ENCODE data around the gene SHC2. TPM values are rescaled to one million over a fixed set of nuclear protein-coding genes. Genes with fewer than 3 reads are reported as not detected.
"Not testable (repeated sequence)": the region's sequence is repeated elsewhere in the genome, so short reads cannot be mapped to it uniquely, and the experiment has no call there.

SHC2 gene
- total RNA-seq, 2 experiments from 2014 or later, result 0.40 to 0.53 TPM

- Mint-ChIP-seq H3K27ac (no peak overlapping the region), H3K9me3 (peaks cover 8% of the 10 kb centered on the region), H3K4me1 (no peaks in the 10 kb centered on the region), H3K27me3 (no peaks in the 10 kb centered on the region), H3K36me3 (no peaks in the 10 kb centered on the region), H3K4me3 (no peak overlapping the region)
- POLR2A ChIA-PET, result no interaction called here
- DNase-seq, result no peak
- ATAC-seq (ENCODE audit: low read depth), result no peak
Measured at GRCh38 chr19:426725-427445, 33.9 kb downstream of the SHC2 start.

- POLR2A ChIA-PET, result no interaction called here
- no peak for DNase-seq
- no peak overlapping the region for H3K27ac Mint-ChIP-seq
- H3K4me3 Mint-ChIP-seq, result no peak overlapping the region
- H3K36me3 Mint-ChIP-seq, result no peaks in the 10 kb centered on the region
- no peaks in the 10 kb centered on the region for H3K27me3 Mint-ChIP-seq
- no peaks in the 10 kb centered on the region for H3K4me1 Mint-ChIP-seq
- ATAC-seq (ENCODE audit: low read depth), result no peak
- H3K9me3 Mint-ChIP-seq, result peaks cover 4% of the 10 kb centered on the region
Measured at GRCh38 chr19:425056-425455, 35.8 kb downstream of the SHC2 start.

DNA sequence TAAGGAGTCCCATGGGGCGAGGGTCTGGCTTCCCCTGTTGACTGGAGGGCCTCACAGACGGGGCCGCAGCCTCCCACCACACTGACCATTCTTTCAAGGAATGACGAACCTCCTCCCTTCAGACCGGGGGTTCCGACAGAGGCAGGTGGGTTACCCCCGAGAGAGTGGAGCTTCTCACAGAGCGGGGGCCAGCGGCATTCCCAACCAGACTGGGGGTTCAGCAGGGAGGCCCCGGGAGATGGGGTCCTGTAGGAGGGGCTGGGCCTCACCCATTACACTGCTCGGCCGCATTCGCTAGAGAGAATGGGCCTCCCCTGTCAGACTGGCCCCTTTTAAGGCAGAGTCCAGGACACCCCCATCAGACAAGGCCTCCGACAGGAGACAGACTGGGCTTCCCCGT is 36.3 kb downstream of the SHC2 start:
- POLR2A ChIA-PET, result no interaction called here

DNA sequence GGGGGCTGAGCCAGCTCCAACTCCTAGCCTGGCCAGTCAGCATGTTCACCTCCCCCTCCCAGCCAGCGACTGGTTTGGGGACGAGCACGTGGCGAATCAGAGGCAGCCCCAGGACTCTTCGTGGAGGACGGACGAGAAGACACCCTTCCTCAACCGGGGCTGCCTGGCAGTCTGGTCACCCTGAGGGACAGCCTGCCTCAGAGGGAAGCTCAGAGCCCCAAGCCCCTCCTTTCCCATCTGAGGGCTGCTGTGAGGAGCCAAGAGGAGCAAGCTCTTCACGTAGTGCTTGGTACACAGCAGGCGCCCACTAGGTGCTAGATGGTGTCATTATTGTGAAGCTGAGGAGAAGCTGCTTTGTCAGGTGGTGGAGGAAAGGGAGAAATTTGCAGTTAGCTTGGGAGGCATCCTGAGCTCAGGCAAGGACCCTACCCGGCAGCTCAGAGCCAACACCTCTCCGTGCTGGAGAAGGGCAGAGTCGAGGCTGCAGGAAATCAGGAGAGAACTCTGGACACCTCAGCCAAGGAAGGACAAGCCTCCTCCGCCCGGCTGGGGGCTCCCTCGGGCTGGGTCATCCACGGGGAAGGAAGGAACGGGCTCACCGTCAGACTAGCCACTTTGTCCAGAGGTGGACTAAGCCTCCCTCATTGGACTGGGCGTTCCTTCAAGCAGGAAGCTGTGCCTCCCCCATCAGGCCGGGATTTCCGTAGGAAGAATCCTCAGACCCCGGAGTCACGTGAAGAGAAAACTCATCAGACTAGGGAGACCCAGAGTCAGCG is 37.0 kb downstream of the SHC2 start:
- DNase-seq (no peak), ATAC-seq (ENCODE audit: low read depth) (no peak)
- Mint-ChIP-seq H3K9me3 (no peaks in the 10 kb centered on the region), H3K27me3 (no peaks in the 10 kb centered on the region), H3K36me3 (no peaks in the 10 kb centered on the region), H3K4me3 (no peak overlapping the region), H3K27ac (no peak overlapping the region), H3K4me1 (no peaks in the 10 kb centered on the region)
- POLR2A ChIA-PET, result no interaction called here

More for the DNA sequence above, 36.3 kb downstream of the SHC2 start:
- Mint-ChIP-seq H3K27ac (no peak overlapping the region), H3K36me3 (no peaks in the 10 kb centered on the region), H3K27me3 (no peaks in the 10 kb centered on the region), H3K4me1 (no peaks in the 10 kb centered on the region), H3K4me3 (no peak overlapping the region), H3K9me3 (peaks cover 3% of the 10 kb centered on the region)
- ATAC-seq (ENCODE audit: low read depth), result no peak
- no peak for DNase-seq

GRCh38 chr19:422917-423226 is 38.0 kb downstream of the SHC2 start:
- POLR2A ChIA-PET; H3K36me3 Mint-ChIP-seq; H3K9me3 Mint-ChIP-seq; H3K4me3 Mint-ChIP-seq; ATAC-seq (ENCODE audit: low read depth); H3K27me3 Mint-ChIP-seq; DNase-seq; H3K27ac Mint-ChIP-seq; H3K4me1 Mint-ChIP-seq: not testable (repeated sequence)

- no peaks in the 10 kb centered on the region for H3K9me3 Mint-ChIP-seq
- no peak overlapping the region for H3K27ac Mint-ChIP-seq
- ATAC-seq (ENCODE audit: low read depth), result no peak
- no peaks in the 10 kb centered on the region for H3K36me3 Mint-ChIP-seq
- H3K27me3 Mint-ChIP-seq, result no peaks in the 10 kb centered on the region
- DNase-seq, result no peak
- POLR2A ChIA-PET, result no interaction called here
- no peaks in the 10 kb centered on the region for H3K4me1 Mint-ChIP-seq
- H3K4me3 Mint-ChIP-seq, result no peak overlapping the region
Measured at GRCh38 chr19:422213-422916, 38.5 kb downstream of the SHC2 start.

GRCh38 chr19:419721-420515 is 40.9 kb downstream of the SHC2 start:
- no peaks in the 10 kb centered on the region for H3K4me1 Mint-ChIP-seq
- no peaks in the 10 kb centered on the region for H3K27me3 Mint-ChIP-seq
- POLR2A ChIA-PET, result no interaction called here

DNA sequence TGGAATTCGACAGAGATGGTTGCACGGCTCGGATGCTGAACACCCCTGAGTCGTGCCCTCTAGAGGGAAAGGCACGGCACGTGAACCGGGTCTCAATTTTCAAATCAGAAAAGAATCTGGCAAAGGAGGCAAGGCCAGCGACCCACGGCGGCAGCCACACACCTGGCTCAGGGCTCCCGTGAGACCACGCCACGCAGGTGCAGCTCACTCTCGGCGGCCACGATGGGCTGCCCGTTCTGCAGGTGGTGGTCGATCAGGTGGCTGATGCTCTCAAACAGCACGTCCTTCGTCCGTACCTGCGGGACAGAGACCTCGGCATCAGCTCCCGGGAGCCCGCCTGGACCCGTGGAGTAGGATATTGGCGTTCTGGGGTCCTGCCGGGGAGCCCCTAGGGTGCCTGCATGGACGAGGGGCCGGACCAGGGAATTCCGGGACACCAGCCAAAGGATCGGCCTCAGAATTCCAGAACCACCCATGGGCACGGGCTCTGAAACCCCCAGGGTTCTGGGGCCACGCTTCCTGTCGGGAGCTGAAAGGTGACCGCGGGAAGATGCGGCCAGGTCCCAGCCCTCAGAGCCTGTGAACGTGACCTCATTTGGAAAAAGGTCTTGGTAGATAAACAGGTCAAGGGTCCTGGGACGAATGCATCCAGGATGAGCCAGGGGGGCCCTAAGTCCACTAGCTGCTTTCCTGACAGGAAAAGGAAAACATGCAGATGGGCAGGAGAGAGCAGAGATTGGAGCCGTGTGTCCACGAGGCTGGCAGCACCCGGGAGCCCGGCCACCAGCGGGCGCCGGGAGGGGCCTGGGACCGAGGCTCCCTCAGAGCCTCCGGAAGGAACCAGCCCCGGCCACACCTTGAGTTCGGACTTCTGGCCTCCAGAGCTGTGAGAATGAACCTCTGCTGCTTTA is 41.8 kb downstream of the SHC2 start:
- no peaks in the 10 kb centered on the region for H3K4me1 Mint-ChIP-seq
- DNase-seq, result peak; percentile 19
- POLR2A ChIA-PET, result no interaction called here

More at GRCh38 chr19:419721-420515, 40.9 kb downstream of the SHC2 start:
- Mint-ChIP-seq H3K9me3 (no peaks in the 10 kb centered on the region), H3K36me3 (no peaks in the 10 kb centered on the region), H3K27ac (no peak overlapping the region), H3K4me3 (no peak overlapping the region)
- no peak for ATAC-seq (ENCODE audit: low read depth)
- DNase-seq, result no peak

GRCh38 chr19:416416-416815 is 44.4 kb downstream of the SHC2 start:
- DNase-seq (no peak), ATAC-seq (ENCODE audit: low read depth) (no peak)
- Mint-ChIP-seq H3K36me3 (no peaks in the 10 kb centered on the region), H3K9me3 (no peaks in the 10 kb centered on the region), H3K4me1 (no peaks in the 10 kb centered on the region), H3K27ac (no peak overlapping the region), H3K4me3 (no peak overlapping the region), H3K27me3 (no peaks in the 10 kb centered on the region)
- POLR2A ChIA-PET, result no interaction called here

More for the DNA sequence above, 41.8 kb downstream of the SHC2 start:
- ATAC-seq (ENCODE audit: low read depth), result no peak
- Mint-ChIP-seq H3K4me3 (no peak overlapping the region), H3K27ac (no peak overlapping the region), H3K36me3 (no peaks in the 10 kb centered on the region), H3K9me3 (no peaks in the 10 kb centered on the region), H3K27me3 (no peaks in the 10 kb centered on the region)

DNA sequence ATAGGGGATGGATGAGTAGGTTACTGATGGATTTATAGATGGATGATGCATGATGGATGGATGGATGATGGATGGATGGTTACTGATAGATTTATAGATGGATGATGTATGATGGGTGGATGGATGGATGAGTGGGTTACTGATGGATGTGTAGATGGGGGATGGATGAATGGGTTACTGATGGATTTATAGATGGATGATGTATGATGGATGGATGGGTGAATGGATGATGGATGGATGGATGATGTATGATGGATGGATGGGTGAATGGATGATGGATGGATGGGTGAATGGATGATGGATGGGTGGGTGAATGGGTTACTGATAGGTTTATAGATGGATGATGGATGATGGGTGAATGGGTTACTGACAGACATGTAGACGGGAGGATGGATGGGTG is 45.5 kb downstream of the SHC2 start:
- H3K27ac Mint-ChIP-seq, result no peak overlapping the region
- DNase-seq (no peak), ATAC-seq (ENCODE audit: low read depth) (no peak)
- no peaks in the 10 kb centered on the region for H3K9me3 Mint-ChIP-seq
- no peaks in the 10 kb centered on the region for H3K27me3 Mint-ChIP-seq
- no peak overlapping the region for H3K4me3 Mint-ChIP-seq
- POLR2A ChIA-PET, result no interaction called here
- H3K4me1 Mint-ChIP-seq, result no peaks in the 10 kb centered on the region
- H3K36me3 Mint-ChIP-seq, result no peaks in the 10 kb centered on the region

- POLR2A ChIA-PET, result no interaction called here
- ATAC-seq (ENCODE audit: low read depth), result no peak
- Mint-ChIP-seq H3K4me1 (no peaks in the 10 kb centered on the region), H3K9me3 (no peaks in the 10 kb centered on the region), H3K27ac (no peak overlapping the region), H3K27me3 (peaks cover 10% of the 10 kb centered on the region), H3K4me3 (no peak overlapping the region), H3K36me3 (no peaks in the 10 kb centered on the region)
- no peak for DNase-seq
Measured at GRCh38 chr19:413756-414420, 46.9 kb downstream of the SHC2 start.
